ENCODE results near the gene GCG.

GCG gene

DNA sequence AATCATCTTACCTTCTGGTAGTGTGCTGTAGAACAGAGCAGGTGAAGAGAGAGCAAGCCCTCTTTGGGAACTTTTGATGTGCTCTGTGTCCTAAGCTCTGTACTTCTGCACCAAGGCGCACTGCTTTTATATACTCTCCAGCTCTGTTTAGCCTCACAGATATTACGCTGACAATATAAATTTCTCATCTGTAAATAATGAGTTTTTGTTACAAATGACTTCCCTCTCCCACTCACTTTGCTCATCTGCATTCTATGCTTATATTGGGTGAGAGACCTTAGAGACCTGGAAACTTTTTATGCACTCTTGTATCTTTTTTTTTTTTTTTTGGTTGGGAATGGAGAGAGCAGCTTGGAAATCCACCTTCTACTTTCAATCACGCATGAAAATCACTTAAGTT is at the start of gene GCG:
Gene GCG (minus strand): TSS at position 101 of the 400 bp plus-strand sequence. CDS start 3,069 bp downstream, outside the sequence.
- no peak for DNase-seq

GRCh38 chr2:162200636-162201035 is 48.6 kb upstream of the GCG start:
- DNase-seq: no peak

GRCh38 chr2:162199913-162200312 is 47.9 kb upstream of the GCG start:
- DNase-seq: no peak

DNA sequence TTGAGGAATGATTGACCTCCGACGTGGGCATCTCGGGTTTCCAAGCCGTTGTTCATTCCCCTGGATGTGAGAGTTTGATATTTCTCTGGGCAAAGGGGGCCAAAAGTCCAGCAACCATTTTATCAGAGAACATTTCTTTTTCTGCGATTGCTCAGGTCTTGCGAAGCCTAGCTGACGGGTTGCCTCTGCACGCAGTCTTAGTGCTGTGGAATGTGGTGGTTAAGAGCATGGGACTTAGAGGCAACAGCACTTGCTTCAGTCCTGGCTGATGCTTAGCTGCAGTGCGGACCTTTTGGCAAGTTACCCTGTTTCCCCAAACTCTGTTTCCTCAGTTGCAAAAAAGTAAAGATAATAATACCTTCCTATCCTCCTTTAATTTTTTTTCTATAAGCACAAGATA is 46.2 kb upstream of the GCG start:
- no peak for DNase-seq

DNA sequence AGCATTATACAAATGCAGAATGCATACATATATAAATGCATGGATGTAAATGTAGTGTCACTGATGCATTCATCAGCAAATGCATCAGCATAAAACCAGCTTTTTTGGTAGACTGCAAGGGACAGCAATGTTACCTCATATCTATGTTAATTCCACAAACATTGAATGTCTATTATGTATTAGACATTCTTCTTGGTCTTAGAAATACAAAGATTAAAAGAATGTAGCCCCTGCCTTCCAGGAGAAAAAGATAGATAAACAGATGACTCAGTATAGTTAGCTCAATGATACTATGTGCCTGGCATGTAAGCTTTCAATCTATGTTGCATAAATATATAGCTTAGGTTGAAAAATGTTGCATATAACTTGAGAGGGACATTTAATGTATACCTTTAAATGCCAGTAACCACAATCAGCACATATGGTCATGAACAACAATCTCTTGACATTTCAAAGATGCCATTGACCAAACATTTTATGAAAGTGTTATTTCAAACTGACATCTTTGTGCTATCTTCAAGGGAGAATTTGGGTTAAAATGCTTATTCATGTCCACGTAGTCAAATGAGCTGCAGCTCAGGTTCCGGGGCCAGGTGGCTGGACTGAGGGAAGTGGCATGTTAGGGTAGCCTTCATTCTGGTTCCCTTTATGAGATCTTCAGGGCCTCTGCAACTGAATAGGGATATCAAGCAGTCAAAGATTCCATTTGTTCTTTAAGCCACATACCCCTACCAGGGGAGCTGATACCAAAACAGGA is 45.2 kb upstream of the GCG start:
- DNase-seq: no peak

GRCh38 chr2:162196638-162197037 is 44.6 kb upstream of the GCG start:
- no peak for DNase-seq

DNA sequence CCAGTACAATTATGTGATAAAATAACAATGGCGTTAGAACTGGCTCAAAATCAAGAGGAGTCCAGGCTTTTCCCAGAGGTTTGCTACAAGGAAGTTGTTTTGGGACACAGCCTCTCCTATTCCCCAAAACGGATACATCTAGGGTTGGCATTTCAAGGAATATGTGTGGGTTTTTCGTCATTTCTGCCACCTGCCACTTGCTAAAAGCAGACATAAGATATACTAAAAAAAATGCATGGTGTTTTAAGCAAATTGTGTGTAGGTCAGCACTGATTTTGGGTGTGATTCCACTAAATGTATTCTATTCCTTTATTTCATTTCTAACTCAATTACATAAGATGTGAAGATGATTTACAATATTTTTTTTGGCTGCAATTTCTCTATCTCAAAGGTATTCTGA is 36.4 kb upstream of the GCG start:
- no peak for DNase-seq

- no peak for DNase-seq
These were observed 33.6 kb upstream of the GCG start for GRCh38 chr2:162185541-162186232.

- DNase-seq: no peak
These were observed 32.9 kb upstream of the GCG start for GRCh38 chr2:162184821-162185450.

DNA sequence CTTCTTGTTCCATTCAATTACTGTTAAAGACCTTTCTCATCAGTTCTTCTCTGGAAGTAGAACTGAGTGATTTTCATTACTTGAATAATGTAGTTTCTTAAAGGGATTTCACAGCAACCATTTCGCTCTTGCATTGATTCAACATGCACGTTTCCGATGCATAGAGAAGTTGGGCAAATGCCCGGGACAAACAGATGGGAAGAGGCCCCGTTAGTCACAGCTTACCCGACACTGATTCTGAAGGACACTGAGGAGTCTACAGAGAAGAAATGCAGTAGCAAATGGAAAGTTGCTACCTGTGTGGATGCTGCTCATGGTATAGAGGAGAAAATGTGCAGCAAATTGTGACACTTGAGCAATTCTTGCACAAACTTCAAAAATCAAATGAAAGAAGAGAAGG is 32.3 kb upstream of the GCG start:
- no peak for DNase-seq

DNA sequence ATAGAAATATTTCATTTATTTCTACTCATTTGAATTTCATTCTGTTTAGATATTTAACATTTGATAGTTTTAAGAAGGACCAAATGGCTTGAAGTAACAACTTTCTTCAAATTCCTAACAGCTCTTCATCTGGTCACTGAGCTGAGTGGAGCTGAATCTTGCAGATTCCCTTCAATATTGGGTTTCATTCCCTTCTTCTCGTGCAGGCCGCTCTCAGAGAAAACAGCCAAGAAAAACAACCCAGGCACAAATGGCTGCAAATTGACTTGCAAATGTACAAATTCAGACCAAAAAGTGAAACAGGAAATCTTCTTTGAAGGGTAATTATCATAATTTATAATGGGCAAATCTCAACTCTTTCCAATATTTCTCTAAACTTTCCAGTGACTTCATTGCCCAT is 30.3 kb upstream of the GCG start:
- DNase-seq: no peak

DNA sequence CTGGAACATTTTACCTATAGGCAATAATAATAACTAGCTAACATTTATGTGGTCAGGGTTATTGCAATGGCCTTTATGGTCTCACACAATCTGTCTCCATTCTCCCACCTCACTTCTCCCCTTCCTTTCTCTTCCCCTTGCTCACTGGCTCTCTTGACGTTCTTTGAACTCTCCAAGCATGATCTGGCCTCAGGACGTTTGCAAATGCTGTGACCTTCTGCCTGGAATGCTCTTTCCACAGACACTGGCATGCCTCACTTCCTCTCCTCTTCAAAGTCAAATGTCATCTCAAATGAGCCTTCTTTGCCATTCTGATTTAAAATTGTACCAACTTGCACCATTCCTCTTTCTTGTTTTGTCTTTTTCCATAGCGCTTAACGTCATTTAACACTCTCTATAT is 25.3 kb upstream of the GCG start:
- no peak for DNase-seq

DNA sequence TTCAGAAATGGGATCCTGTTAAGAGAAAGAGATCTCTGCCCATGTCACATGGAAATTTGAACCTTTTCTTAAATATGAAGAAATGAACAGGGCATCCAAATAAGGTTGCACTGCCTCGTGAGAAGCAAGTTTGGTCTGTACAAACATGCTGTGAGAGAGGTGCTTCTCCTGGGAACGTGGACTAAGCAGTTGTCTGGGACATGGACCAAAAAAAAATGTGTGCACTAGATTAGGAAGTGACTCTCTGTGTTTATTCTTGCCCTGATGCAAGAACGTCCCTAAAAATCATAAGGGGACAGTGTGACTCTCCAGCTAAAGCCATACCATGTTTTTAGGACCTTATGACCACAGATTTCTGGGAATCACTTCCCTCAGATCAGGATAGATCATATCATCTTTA is 23.7 kb upstream of the GCG start:
- DNase-seq: no peak

GRCh38 chr2:162174746-162175145 is 22.7 kb upstream of the GCG start:
- no peak for DNase-seq

- no peak for DNase-seq
These were observed 20.8 kb upstream of the GCG start for GRCh38 chr2:162172802-162173370.

- no peak for DNase-seq
These were observed 14.7 kb upstream of the GCG start for GRCh38 chr2:162166745-162167144.

GRCh38 chr2:162166174-162166573 is 14.1 kb upstream of the GCG start:
- DNase-seq: no peak

DNA sequence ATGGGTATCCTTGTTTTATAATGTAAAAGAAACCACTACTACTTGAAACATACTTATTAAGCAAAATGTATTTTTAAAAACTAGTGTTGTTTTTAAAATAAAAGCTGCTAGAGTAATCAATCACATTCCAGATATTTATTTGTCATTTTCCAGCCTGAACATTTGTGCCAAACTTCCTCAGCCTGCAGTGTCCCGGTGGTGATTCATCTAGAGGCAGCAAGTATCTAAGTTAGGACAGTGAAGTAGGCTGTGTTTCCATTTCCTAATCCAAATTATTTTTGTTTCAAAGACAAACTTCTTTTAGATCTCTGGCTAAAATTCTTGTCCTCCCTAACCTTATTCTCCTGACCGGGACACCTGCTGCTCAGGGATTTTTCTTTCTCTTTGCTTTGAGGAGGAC is 12.8 kb upstream of the GCG start:
- no peak for DNase-seq

GRCh38 chr2:162159446-162159845 is 7.4 kb upstream of the GCG start:
- DNase-seq: no peak

GRCh38 chr2:162156149-162156548 is 4.1 kb upstream of the GCG start:
- no peak for DNase-seq

GRCh38 chr2:162155093-162155492 is 3.0 kb upstream of the GCG start:
- DNase-seq: no peak

- DNase-seq: no peak
These were observed 1.7 kb upstream of the GCG start for GRCh38 chr2:162153608-162154224.

DNA sequence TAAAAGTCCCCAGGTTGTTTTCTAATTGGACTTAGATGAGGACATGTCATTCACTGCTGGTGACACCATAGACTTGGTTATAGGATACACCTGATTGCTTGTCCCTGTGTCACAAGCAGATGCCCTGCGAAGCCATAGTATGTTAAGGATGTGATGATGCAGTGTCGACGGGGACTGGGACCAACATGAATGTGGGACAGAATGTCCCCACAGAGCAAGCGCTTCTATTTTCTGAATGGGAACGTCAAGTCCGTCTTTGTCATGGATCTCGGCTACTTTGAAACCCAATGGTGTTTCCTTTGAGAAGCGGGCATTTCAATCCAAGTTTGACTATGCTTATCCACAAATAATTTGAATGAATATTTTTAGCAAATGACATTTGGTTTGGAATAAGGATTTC is 2.1 kb downstream of the GCG start:
- no peak for DNase-seq

Data from GOT3 (cell line).